ENCODE measurements around the gene PTPRD. TPM values are rescaled to one million over a fixed set of nuclear protein-coding genes. Genes with fewer than 3 reads are reported as not detected.

Gene PTPRD
- total and polyA plus RNA-seq, 2 experiments from 2014 or later: 11.5 to 58.0 TPM

- H3K27me3 Mint-ChIP-seq (ENCODE audit: insufficient read depth, low read depth, poor library complexity): no peaks in the 10 kb centered on the region
- H3K27ac Mint-ChIP-seq: 0 out of 2 replicates have a peak overlapping the region, but pooled peaks have one; percentile 5
- TF ChIP-seq ZNF331 (CRISPR knock-in tag; IDR thresholded peaks at IDR 0.05; ENCODE audit: low read depth) (no peak), NANOG (IDR thresholded peaks at IDR 0.05; ENCODE audit: borderline replicate concordance) (no peak)
- TF ChIP-seq, protein P1, sequence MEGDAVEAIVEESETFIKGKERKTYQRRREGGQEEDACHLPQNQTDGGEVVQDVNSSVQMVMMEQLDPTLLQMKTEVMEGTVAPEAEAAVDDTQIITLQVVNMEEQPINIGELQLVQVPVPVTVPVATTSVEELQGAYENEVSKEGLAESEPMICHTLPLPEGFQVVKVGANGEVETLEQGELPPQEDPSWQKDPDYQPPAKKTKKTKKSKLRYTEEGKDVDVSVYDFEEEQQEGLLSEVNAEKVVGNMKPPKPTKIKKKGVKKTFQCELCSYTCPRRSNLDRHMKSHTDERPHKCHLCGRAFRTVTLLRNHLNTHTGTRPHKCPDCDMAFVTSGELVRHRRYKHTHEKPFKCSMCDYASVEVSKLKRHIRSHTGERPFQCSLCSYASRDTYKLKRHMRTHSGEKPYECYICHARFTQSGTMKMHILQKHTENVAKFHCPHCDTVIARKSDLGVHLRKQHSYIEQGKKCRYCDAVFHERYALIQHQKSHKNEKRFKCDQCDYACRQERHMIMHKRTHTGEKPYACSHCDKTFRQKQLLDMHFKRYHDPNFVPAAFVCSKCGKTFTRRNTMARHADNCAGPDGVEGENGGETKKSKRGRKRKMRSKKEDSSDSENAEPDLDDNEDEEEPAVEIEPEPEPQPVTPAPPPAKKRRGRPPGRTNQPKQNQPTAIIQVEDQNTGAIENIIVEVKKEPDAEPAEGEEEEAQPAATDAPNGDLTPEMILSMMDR (conservative IDR thresholded peaks at IDR 0.05; ENCODE audit: low read depth in 2 of 2): peak; percentile 45 to 47; a peak in 3 of 4 replicates
Observed at GRCh38 chr9:8673830-8674229, 1939.0 kb downstream of the PTPRD start.

GRCh38 chr9:8670751-8671150 is 1942.1 kb downstream of the PTPRD start:
- Histone ChIP-seq H3K36me3 (ENCODE audit: insufficient read depth) (no peaks in the 10 kb centered on the region), H3K79me2 (replicated peaks; ENCODE audit: insufficient read depth) (no peaks in the 10 kb centered on the region), H3K9me2 (ENCODE audit: insufficient read depth) (no peaks in the 10 kb centered on the region), H3F3A (replicated peaks; ENCODE audit: low read depth) (no peaks in the 10 kb centered on the region), H3K4me1 (ENCODE audit: insufficient read depth) (0 out of 2 replicates have a peak, but pooled peaks cover 7% of the 10 kb centered on the region), H3K4me2 (no peak overlapping the region), H2AFZ (no peak overlapping the region), H3K4me3 (no peak overlapping the region), H4K20me1 (replicated peaks; ENCODE audit: insufficient read depth) (no peaks in the 10 kb centered on the region), H3K27ac (ENCODE audit: low read depth) (no peak overlapping the region), H3K27me3 (ENCODE audit: insufficient read depth) (no peaks in the 10 kb centered on the region)
- Mint-ChIP-seq H3K4me1 (peaks cover 19% of the 10 kb centered on the region), H3K27me3 (ENCODE audit: insufficient read depth, low read depth, poor library complexity) (no peaks in the 10 kb centered on the region), H3K27ac (peak overlapping the region; percentile 7; the same call in 1 of the 2 replicates), H3K9me3 (no peaks in the 10 kb centered on the region), H3K4me3 (no peak overlapping the region), H3K36me3 (ENCODE audit: low read depth) (no peaks in the 10 kb centered on the region)
- TF ChIP-seq ZNF114 (CRISPR knock-in tag; IDR thresholded peaks at IDR 0.05) (no peak), POLR2AphosphoS5 (IDR thresholded peaks at IDR 0.05; ENCODE audit: low read depth) (no peak), JUNB (IDR thresholded peaks at IDR 0.05; ENCODE audit: unreplicated experiment) (no peak), EZH2 (IDR thresholded peaks at IDR 0.05; ENCODE audit: low read depth, unreplicated experiment) (no peak), NANOG (IDR thresholded peaks at IDR 0.05; ENCODE audit: borderline replicate concordance) (no peak)
- TF ChIP-seq, protein P1 (conservative IDR thresholded peaks at IDR 0.05; ENCODE audit: low read depth in 2 of 2): no peak
- ATAC-seq (no peak), DNase-seq (ENCODE audit: low spot score) (no peak)

More at GRCh38 chr9:8673830-8674229, 1939.0 kb downstream of the PTPRD start:
- Mint-ChIP-seq H3K4me1 (peaks cover 37% of the 10 kb centered on the region), H3K4me3 (no peak overlapping the region), H3K36me3 (ENCODE audit: low read depth) (no peaks in the 10 kb centered on the region), H3K9me3 (no peaks in the 10 kb centered on the region)
- peaks cover 25% of the 10 kb centered on the region for H3K4me1 ChIP-seq (ENCODE audit: insufficient read depth)
- H4K20me1 ChIP-seq (replicated peaks; ENCODE audit: insufficient read depth): no peaks in the 10 kb centered on the region
- H3K4me2 ChIP-seq: no peak overlapping the region
- no peak for DNase-seq (ENCODE audit: low spot score)
- H3K4me3 ChIP-seq: no peak overlapping the region
- H3K9me2 ChIP-seq (ENCODE audit: insufficient read depth): no peaks in the 10 kb centered on the region
- ATAC-seq: peak; percentile 29; the same call in 2 of the 3 replicates
- no peaks in the 10 kb centered on the region for H3K36me3 ChIP-seq (ENCODE audit: insufficient read depth)
- H2AFZ ChIP-seq: no peak overlapping the region
- peaks cover 4% of the 10 kb centered on the region; the same call in 1 of the 2 replicates for H3K79me2 ChIP-seq (replicated peaks; ENCODE audit: insufficient read depth)
- no peaks in the 10 kb centered on the region for H3K27me3 ChIP-seq (ENCODE audit: insufficient read depth)
- H3K27ac ChIP-seq (ENCODE audit: low read depth): no peak overlapping the region
- no peaks in the 10 kb centered on the region for H3F3A ChIP-seq (replicated peaks; ENCODE audit: low read depth)
